DMS53 treated with DMSO at 0.1 percent for 48 hours (cell line): ENCODE results near the gene RAB4A.

Experiments
- DNase-seq: peaks from one replicate; lab custom pipeline; 2025; ENCODE audit not compliant: unreplicated experiment; lab: John Stamatoyannopoulos, UW

The RAB4A gene

DNA sequence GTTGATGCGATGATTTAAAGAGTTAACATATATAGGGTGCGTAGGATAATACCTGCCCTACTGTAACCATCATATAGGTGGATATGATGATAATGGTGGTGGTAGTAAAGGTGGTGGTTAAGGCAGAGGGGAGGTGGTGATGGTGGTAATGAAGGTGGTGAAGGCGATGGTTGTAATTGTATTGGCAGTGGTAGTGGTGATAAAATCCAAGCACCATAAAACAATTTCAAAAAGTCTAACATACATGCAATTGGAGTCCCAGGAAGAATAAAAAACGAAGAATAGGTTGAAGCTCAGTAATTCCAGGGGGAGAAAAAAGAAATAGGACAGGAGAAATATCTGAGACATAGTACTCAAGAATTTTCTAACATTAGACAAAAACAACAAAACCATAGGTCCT is 27.3 kb upstream of the RAB4A start:
- DNase-seq, result no peak

DNA sequence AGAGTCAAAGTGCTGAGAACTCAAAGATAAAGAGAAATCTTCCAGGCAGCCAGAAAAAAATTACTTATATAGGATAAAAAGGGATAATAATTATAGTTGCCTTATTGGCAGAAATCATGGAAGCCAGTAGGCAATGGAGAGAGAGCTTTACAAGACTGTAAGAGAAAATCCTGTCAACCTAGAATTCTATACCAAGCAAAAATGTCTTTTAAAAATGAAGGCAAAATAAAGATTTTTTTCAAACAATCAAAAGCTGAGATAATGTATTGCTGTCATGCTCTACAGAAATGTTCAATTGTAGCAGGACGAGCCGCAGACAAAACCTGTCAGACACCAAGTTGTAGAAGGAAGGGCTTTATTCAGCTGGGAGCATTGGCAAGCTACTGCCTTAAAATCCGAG is 26.8 kb upstream of the RAB4A start:
- DNase-seq, result no peak

DNA sequence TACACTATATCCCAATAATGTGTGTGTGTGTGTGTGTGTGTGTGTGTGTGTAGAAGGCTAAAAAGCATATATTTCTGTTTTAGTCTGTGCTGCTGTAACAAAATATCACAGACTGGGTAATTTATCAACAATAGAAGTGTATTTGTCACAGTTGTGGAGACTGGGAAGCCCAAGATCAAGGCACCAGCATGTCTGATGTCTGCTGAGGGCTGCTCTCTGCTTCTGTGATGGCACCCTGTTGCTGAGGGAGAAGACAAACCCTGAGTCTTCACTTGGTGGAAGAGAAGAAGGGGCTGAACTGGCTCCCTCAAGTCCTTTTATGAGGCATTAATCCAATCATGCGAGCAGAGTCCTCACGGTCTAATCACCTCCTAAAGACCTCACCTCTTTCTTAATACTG is 23.0 kb upstream of the RAB4A start:
- no peak for DNase-seq

DNA sequence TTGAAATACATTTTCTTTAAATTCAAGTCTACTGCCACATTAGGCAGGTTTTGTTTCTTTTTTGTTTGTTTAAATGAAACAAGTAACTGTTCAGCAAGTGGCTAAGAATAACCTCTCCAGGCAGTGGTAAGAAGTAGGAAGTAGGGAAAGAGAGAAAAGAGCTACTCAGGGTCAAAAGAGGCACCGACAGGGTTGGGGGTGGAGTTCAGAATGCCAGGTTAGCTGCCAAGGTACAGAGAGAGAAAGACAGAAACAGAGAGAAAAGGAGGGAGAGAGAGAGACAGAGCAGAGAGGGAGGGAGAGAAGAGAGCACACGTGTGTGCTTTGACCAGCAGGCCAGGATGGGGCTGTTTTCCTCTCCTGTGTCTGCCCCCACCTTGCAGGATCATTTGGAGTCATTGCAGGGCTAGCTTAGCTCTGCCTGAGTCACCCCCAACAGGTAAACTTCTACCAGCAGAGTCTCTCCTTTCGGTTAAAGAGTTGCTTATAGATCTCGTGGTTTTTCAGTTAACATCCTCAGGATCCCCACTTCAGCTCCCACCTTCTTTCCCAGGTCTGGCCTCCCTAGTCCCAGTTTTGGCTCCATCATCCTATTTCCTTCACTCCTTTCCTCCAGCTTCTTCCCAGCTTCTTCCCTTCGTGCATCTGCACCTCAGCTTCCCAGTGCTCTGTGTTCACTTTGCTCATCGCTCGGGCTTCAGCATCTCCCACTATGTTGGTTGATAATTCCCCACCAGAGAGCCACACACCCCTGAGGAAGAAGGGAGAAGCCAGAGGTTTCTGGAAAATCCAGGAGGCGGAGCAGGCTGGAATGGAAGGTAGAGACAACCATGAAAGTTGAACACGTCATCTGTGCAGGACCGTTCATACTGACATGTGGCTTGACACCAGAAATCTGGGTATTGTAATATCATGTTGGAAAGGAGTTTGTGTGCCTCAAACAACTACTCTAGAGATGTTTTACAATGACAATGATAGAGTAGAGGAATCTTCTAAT is 21.8 kb upstream of the RAB4A start:
- DNase-seq, result peak; percentile 18

DNA sequence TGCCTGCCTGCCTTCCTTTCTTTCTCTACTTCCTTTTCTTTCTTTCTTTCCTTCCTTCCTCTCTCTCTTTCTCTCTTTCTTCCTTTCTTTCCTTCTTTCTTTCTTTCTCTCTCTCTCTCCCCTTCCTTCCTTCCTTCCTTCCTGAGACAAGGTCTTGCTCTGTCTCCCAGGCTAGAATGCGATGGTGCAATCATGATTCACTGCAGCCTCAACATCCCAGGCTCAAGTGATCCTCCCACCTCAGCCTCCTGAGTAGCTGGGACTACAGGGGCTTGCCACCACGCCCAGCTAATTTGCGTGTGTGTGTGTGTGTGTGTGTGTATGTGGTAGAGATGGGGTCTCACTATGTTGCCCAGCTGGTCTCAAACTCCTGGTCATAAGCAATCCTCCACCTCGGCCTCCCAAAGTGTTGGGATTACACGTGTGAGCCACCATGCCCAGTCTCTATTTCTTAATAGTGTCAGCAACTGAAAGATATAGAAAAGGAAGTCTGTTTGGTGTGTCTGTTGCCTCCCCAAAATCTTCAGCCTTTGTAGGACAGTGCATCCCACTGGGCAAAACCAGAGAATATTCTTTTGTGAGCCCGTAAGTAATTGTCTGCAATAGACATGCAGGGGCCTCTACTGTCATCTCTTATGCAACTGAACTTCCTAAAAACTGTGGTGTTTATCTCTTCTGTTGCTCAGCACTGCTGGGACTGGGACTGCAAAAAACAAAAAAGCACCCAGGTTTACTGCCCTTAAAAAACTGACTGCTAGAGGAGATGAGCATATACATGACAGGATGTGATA is 20.9 kb upstream of the RAB4A start:
- DNase-seq, result no peak

DNA sequence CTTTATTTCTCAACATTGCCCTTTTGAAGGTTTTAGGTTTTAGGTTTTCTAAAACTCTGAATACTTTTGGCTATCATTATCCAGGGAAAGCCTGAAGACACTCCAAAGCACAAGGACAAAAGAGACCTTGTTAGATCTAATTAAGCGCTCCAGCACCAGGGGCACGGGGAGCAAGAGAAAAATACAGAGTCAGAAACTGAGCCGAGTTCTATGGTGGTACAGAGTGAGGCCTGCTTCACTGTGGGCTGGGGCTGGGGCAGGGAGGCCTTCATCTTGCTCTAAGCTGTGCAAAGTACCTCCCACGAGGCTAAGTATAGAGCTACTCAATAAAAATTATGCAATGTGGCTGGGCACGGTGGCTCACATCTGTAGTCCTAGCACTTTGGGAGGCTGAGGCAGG is 19.7 kb upstream of the RAB4A start:
- DNase-seq, result no peak

DNA sequence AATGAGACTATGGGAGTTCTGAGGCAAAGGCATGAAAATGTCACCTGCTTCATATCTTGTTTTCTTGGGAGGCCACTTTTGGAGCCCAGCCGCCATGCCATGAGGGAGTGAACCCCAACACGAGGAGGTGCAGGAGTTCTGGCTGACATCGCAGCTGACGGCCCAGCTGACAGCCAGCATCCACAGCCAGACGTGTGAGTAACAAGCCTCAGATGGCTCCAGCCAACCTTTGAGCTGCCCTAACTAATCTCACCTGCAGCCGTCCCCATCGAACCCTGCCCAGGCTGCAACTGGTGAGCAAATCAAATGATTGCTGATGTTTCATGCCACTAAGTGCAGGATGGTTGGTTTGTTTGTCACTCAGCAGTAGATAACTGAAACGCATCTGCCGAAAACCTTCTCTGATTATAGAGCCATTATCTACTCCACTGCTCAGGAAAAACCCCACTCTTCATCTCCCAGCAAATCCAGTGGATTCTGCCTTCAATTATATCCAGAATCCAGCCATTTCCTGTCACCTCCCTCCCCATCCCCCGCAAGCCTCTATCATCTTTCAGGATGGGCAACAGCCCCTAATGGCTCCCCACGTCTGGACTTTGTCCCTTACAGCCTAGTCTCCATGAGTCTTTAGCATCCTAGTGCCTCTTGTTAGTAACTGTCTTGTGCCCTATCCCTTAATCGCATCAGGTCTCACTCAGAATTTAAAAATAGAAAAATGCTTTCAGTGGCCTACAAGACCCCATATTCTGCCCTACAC is 18.5 kb upstream of the RAB4A start:
- peak; percentile 25 for DNase-seq

DNA sequence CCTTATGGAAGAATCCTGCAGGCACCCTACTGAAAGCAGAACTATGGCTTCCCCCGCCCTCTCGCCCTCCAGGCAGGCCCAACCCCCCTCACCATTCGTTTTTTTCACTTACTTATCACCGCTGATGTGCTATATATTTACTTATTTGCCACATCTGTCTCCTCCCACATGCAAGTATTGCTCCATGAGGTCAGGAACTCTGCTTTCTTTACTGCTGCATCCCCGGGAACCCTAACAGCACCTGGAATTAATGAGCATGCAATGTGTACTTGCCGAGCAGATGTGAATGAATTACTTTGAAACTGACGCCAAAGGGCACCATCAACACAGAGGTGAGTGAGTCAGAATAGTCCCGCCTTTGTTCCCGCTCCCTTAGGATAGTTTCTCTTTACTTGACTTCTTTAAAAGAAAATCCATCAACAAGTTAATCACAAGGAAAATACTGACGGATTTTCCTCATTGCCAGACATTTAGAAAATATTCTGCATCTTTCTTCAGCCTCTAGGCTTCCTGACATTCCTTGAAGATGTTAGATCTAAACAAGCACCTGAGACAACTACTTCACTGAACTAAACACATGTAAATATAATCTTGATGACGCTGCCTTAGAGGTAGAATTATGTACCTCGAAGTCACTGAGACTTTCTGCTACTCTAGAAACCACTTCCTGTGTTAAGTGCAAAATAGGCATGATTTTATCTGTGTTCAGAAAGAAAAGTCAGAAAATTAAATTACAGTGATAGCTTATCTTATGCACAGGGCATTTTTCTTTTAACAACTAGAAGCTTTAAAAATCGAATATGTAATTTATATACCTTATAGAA is 17.5 kb upstream of the RAB4A start:
- peak; percentile 93 for DNase-seq

DNA sequence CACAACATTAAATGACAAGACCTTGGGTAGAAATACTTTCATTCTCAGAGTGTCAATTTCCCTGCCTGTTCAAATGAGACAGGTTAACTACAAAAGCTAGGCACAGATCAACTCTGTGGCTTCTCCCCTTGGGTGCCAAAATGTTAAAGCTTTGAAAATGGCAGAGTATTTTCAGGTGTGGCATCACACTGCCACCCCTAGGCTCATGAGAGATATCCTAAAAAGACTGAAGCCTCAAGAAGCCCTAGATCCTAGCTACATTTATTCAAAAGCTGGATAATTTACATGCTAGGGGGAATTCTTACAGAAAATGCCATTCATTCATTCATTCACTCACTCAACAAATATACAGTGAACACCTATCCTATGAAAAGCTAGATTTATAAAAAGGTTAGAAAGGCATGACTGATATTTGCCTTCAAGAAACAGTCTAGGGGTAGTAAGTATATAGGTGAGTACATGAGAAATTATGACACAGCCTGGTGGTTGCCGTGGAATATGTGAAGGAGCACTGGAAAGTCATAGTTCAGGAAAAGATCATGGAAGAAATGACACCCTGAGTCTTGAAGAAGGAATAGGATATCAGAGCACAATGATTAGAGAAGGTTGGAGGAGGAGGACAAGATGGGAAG is 15.9 kb upstream of the RAB4A start:
- DNase-seq, result peak; percentile 53

DNA sequence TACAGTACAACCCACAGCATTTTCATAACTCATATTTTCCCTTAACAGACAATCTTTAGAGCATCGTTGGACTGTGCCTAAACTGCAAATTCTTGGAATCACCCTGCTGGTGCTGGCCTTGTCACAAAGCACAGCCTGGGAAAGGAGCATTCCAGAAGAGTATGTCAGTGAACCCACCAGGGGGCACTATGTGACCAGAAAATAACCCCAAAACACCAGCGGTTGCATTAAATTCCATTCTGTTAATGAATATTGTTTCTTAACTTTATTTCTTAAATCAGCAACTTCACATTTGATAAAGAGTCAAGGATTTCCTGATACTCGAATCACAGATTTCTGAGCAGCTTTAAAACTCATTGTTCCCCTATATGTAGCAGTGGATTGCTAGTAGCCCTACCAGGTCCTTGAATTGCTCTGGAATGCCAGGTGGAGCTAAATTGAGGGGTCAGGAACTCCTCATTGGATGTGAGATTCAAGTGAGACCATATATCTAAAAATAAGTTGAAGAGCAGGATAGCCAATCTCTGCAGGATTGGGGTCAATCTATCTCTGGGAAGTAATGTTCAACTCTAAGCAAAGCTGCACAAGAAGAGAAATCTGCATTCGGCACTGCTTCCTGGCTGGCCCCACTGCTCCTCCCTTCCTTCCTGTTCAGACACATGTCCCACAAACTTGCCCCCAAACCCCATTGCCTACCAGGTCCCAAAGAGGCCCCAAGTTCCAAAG is 12.7 kb upstream of the RAB4A start:
- peak; percentile 68 for DNase-seq

DNA sequence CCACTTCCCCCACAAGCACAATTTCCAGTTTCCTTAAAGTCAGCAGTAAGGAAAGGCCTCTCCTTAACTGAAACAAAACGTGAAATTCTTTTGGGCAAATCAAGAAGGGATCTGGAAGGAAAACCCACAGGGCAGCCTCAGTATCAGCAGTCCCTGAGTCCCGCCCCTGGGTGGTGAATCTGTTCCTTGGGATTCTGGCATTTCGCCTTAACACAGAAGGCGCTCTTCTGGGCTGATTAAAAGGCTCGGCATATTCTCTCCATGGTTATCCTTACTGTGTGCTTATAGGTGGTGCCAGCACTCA is 12.2 kb upstream of the RAB4A start:
- no peak for DNase-seq

DNA sequence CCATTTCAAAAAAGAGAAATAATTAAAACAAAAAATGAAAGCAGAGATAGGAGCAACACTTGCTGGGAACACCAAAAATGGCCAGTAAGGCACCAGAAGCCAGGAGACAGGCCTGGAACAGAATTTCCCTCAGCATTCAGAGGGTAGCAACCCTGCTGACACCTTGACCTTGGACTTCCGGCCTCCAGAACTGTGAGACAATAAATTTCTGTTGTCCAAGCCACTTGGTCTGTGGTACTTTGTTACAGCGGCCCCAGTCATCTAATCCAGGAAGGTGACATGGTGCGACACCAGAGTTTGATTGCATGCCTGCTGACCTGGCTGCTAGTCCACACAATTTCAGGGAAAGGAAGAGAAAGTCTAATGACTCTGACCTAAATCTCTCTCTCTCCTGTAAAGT is 10.6 kb upstream of the RAB4A start:
- DNase-seq, result no peak

DNA sequence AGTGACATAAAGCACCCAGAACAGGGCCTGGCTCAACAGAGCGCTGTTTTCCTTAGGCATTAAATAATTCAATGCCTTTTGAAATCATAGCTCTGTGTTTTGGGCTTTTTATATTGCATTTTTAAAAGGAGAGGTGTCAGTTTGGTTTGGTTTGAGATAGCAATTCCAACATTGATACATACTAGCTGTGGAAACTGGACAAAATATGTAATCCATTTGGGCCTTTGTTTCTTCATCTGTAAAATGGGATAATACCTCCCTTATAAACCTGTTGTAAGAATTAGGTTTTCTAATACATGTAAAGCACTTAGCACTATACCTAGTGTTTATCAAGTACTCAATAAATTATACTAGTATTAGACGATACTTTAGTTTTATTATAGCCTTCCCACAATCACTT is 8.7 kb upstream of the RAB4A start:
- DNase-seq, result no peak

DNA sequence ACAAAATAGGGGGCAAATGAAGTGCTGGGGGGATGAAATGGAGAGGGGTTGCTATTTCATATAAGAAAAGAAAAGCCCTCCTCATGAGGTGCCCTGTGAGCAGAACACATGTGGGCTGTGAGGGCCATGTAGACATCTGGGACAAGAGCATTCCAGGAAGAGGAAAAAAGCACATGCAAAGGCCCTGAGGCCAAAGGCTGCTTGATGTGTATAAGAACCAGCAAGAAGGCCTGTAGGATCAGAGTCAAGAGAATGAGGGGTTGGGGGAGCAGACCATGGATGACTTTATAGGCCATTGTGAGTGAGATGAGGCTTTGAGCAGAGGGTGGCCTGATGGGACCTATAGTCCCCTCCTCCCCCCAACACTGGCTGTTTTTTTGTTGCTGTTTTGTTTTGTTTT is 7.7 kb upstream of the RAB4A start:
- no peak for DNase-seq

DNA sequence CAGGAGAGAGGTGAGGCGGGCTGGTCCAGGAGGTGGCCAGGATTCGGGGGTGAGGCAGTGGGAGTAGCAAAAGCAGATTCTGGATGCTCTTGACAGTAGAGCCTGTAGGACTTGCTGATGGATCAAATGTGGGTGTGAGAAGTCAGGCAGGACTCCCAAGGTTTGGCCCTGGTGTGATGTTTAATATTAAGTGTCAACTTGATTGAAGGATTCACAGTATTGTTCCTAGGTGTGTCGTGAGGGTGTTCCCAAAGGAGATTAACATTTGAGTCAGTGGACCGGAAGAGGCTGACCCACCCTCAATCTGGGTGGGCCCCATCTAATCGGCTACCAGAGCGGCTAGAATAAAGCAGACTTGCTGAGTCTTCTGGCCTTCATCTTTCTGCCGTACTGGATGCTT is 6.8 kb upstream of the RAB4A start:
- no peak for DNase-seq

DNA sequence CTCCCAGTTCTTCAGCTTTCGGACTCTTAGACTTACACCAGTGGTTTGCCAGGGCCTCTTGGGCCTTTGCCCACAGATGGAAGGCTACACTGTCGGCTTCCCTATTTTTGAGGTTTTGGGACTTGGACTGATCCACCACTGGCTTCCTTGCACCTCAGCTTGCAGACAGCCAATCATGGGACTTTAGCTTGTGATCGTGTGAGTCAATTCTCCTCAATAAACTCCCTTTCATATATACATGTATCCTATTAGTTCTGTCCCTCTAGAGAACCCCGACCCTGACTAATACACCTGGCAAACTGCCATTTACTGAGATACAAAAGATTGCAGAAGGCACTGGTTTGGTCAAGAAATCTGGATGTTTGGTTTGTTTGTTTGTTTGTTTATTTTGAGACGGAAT is 6.4 kb upstream of the RAB4A start:
- no peak for DNase-seq

DNA sequence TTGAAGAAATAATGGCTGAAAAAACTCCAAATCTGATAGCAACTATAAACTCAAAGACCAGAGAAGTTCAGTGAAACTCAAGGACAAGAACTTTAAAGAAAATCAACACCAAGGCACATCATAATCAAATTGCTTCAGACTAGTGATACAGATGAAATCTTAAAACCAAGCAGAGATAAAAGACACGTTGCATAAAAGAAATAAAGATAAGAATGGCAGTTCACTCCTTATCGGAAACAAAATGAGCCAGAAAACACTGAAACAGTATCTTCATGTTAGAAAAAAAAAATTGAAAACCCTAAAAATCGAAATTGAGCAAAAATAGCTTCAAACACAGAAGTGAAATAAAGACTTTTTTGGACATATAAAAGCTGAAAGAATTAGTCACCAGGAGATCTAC is 4.6 kb upstream of the RAB4A start:
- no peak for DNase-seq

DNA sequence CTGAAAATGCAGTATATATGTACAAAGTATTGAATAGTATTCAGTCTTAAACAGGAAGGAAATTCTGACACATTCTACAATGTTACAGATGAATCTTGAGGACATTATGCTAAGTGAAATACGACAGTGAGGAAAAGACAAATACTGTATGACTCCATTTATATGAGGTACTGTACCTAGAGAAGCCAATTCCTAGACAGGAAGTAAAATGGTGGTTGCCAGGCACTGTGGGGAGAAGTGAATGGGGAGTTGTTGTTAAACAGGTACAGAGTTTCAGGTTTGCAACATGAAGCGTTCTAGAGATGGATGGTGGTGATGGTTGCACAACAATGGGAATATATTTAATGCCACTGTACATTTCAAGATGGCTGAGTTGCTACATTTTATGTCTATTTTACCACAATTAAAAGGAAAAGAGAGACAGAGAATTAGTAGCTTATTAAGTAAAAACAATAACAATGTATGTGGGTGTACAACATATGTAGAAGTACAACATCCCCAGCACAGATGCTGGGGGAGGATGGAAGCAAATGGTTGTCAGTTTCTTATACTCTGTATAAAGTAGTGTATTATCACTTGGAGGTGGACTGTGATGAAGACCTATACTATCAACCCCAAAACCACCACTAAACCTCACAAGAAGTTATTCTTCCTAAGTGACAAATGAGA is 3.9 kb upstream of the RAB4A start:
- no peak for DNase-seq

DNA sequence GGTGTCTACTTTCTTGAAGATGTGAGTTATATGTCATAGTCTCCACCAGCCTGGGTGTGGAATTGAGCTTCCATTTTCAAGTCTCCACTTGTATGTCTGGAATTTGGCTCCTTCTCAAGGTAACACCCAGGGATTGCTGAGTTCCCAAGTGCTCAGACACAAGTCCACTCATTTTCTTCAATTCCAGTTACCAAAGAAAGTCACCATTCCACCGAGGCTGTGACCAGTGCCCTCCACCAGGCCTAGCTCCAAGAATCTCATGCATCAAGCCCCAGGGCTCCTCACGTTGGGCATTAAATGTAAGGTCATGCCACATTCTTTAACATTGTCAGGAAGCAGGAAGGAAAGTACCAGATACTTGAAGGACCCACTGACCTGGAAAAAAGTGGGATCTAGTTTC is 2.4 kb upstream of the RAB4A start:
- no peak for DNase-seq
